GM18868 (cell line): ENCODE data around the gene LSM11.

Experiments
- ATAC-seq: cut with Tn5 transposase; IDR thresholded peaks from one replicate; pipeline ENCODE4 v1.9.1; 2021; ENCODE audit warnings: mild to moderate bottlenecking, moderate library complexity; ENCODE audit not compliant: unreplicated experiment

The LSM11 gene

GRCh38 chr5:157766902-157767301 lies 23.4 kb downstream of the LSM11 start:
- no peak for ATAC-seq

DNA sequence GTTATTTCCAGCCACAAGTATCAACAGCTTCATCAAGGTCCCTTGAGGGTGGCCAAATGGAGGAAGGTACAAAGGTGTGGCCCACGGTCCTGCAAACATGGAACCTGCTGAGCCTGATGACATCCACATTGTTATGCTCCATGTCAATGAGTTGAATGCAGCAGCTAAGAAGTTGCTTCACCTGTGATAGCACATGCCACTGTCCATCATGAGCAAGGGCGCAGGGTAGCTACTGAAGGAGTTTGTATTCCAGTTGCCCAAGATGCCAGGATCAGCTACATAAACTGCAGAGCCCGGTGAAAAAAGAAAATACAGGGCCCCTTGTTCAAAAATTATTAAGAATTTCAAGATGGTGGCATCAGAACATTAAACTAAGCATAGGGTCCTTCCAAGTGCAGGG lies 24.2 kb downstream of the LSM11 start:
- ATAC-seq: no peak

- ATAC-seq: no peak
Observed at GRCh38 chr5:157770665-157771064, 27.2 kb downstream of the LSM11 start.

- ATAC-seq: no peak
Observed at GRCh38 chr5:157772127-157772526, 28.6 kb downstream of the LSM11 start.

DNA sequence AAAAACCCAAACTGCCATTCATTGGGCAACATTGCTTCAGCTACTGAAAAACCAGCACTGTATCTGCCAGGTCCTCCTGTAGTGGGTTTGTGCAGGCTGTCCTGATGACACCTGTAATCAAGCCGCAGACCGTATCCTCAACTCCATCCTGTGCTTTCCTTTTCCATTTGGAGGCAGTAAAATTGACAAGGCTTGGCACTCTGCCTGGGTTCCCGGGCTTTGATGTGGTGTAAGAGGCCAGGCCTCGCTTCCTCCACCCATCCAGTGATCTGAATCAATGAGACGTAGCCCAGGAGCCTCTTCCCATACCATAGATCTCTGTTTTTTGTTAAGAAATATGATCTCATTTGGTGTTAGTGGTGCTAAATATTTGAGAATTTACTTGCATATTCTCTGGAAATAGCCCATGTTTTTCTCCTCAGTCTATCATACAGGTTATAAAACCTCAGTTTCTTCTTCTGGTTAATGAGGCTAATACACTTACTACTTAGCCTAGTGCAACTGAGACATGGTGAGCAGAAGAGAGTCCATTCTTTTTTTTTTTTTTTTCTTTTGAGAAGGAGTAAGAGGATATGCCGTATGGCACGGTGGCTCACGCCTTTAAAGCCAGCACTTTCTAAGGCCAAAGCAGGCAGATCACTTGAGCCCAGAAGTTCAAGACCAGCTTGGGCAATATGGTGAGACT lies 34.8 kb downstream of the LSM11 start:
- ATAC-seq: no peak

- no peak for ATAC-seq
Observed at GRCh38 chr5:157779221-157779620, 35.7 kb downstream of the LSM11 start.

- no peak for ATAC-seq
Observed at GRCh38 chr5:157785801-157786200, 42.3 kb downstream of the LSM11 start.

- no peak for ATAC-seq
Observed at GRCh38 chr5:157793301-157793700, 49.8 kb downstream of the LSM11 start.

- no peak for ATAC-seq
Observed at GRCh38 chr5:157799578-157799977, 56.1 kb downstream of the LSM11 start.

GRCh38 chr5:157800137-157800536 lies 56.6 kb downstream of the LSM11 start:
- ATAC-seq: no peak

DNA sequence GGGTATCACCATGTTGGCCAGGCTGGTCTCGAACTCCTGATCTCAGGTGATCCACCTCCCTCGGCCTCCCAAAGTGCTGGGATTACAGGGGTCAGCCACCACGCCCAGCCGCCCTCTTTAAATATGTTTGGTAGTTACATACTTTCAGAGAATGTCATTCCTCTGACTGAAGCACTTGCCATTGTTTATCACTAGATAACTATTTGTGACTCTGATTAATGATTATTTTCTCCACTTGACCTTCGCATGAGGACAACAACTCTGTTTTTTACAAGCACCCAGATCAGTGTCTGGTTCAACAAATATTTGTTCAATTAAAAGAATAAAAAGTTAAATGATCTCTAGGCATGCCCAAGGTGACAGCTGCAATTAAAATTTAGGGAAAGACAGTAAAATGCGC lies 59.2 kb downstream of the LSM11 start:
- ATAC-seq: no peak

GRCh38 chr5:157808043-157808442 lies 64.5 kb downstream of the LSM11 start:
- ATAC-seq: no peak
